GM21447 (cell line): ENCODE data around the gene PIGV.
"Not testable (repeated sequence)": the region's sequence is repeated elsewhere in the genome, so short reads cannot be mapped to it uniquely, and the experiment has no call there.

Experiments
- ATAC-seq: cut with Tn5 transposase; IDR thresholded peaks from one replicate; pipeline ENCODE4 v1.9.1; 2021; ENCODE audit not compliant: unreplicated experiment

The PIGV gene

DNA sequence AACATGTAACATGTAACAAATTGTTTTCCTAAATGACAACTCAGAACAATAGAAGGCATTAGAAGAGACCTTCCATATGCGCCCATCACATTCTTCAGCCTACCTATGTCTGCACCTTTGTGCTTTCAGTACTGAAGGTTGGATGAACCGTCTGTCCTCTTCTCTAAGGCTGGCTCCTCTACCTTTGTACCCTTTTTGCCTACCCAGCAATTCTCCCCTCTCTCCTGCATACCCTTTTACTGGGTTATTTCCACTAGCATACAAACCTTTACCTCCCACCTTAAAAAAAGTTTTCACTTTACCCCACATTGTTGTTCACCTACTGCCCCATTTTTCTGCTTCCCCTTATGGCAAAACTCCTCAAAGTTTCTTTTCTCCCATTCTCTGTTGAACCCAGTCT is 5.2 kb downstream of the PIGV start:
- ATAC-seq, result no peak

DNA sequence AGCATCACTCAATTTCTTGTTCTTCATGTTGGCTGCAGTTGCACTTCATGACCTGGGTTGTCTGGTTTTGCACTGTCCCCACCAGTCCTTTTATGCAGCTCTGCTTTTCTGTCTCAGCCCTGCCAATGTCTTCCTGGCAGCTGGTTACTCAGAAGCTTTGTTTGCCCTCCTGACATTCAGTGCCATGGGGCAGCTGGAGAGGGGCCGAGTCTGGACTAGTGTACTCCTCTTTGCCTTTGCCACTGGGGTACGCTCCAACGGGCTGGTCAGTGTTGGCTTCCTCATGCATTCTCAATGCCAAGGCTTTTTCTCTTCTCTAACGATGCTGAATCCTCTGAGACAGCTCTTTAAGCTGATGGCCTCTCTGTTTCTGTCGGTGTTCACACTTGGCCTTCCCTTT is 6.6 kb downstream of the PIGV start:
- ATAC-seq, result no peak

DNA sequence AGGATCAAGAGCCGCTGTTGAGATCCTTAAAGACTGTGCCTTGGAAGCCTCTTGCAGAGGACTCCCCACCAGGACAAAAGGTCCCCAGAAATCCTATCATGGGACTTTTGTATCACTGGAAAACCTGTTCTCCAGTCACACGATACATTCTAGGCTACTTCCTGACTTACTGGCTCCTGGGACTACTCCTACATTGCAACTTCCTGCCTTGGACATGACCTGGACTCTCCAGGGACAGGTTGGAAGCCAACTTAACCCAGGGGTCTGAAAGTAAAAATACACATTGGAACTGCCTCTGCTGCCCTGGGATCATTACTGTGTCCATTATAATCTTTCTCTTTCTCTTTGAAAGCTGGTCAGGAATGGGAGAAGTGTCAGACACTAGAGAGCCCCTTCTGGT is 9.9 kb downstream of the PIGV start:
- no peak for ATAC-seq

DNA sequence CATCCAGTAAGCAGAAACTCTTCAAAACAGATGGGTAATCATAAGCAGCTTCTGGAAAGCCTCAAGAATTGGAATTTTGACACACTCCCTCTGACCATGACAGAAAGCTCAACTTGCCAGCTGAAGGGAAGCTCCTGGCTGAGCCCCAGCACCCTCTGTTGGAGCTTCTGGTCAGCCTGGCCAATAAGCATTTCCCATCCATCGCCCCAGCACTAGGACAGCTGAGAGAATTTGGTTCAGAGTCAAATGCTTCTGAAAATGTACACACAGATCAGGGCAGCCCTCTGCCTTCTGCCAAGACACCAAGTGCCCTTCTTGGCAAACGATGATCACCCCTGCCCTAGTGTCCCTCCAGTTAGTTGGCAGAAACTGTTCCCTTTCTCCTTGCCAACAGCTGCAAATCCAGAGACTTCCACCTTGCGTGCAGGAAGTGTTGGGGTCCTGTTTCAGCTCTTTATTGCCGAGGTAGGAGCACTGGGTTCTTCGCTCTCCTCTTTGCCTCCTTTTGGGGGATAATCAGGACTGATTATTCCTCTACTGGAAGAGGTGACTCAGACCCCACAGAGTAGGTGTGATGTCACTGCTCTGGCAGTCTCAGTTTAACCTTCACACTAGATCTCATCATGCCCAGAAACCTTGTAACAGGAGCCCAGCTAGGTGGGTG is 11.9 kb downstream of the PIGV start:
- ATAC-seq, result no peak

DNA sequence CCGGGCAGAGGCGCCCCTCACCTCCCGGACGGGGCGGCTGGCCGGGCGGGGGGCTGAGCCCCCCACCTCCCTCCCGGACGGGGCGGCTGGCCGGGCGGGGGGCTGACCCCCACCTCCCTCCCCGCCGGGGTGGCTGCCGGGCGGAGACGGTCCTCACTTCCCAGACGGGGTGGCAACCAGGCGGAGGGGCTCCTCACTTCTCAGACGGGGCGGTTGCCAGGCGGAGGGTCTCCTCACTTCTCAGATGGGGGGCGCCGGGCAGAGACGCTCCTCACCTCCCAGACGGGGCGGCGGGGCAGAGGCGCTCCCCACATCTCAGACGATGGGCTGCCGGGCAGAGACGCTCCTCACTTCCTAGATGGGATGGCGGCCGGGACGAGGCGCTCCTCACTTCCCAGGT is 16.2 kb downstream of the PIGV start:
- ATAC-seq, result not testable (repeated sequence)

DNA sequence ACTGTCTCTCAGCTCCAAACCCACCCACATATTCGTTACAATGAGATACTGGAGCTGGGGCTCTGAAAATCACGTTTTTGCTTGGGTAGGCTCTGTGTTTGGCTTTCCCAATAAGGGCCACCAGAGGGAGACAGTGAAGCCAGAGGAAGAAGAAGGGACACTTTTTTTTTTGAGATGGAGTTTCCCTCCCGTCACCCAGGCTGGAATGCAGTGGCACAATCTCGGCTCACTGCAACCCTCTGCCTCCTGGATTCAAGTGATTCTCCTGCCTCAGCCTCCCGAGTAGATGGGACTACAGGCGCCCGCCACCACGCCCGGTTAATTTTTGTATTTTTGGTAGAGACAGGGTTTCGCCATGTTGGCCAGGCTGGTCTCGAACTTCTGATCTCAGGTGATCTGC is 22.4 kb downstream of the PIGV start:
- not testable (repeated sequence) for ATAC-seq

DNA sequence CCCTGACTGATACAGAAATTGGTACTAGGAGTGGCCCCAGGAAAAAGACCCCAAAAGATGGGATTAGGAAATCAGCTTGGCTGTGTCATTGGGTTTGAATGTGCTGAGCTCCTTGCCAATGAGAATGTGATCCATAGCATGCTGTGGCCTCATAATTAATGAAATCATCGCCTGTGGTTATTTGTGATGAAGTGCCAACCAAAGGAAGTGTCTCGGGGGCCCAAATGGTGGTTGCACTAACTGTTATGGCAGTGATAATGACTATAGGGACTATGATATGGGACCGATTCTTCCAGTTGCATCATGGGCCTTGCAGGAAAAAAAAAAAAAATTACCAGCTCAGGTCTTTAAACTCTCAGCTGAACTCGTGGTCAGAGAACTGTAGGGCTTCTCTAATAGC is 23.3 kb downstream of the PIGV start:
- no peak for ATAC-seq

DNA sequence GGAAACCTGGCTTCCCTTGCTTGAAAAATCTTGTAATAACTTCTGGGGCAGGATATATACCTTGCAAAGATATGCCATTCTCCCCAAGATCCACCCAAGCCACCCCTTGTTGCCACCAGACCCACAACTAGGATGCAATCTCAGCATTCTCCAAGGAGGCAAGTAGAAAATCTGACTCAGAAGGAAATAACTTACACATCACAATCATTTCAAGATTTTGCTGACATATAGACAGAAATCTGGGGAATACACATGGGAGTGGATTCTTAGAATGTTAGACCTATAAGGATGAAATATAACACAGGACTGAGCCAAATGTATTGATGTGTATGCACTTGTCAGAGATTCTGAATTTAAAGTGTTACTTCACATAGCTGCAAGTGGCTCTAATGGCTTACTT is 24.0 kb downstream of the PIGV start:
- ATAC-seq, result no peak

DNA sequence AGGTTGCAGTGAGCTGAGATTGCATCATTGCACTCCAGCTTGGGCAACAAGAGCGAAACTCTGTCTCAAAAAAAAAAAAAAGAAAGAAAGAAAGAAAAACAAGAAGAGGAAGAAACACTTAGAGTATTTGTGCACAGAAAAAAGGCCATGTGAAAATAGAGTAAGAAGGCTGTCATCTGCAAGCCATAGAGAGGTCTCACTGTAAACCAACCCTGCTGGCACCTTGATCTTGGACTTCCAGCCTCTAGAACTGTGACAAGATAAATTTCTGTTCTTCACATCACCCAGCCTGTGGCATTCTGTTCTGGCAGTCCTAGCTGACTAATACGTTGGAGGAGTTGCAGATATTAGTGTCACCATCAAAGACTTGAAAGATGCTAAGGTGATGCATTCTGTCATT is 26.6 kb downstream of the PIGV start:
- ATAC-seq, result no peak

DNA sequence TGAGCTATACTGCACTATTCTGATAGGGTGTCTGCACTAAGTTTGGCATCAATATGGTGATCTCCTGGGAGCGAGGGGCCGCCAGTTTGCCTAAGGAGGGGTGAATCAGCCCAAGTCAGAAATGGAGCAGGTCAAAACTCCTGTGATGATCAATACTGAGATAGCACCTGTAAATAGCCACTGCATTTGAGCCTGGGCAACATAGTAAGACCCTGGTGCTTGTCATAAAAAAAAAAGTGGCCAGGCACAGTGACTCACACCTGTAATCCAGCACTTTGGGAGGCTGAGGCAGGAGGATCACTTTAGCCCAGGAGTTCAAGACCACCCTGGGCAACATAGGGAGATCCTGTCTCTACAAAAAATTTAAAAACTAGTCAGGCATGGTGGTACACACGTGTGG is 27.1 kb downstream of the PIGV start:
- no peak for ATAC-seq

DNA sequence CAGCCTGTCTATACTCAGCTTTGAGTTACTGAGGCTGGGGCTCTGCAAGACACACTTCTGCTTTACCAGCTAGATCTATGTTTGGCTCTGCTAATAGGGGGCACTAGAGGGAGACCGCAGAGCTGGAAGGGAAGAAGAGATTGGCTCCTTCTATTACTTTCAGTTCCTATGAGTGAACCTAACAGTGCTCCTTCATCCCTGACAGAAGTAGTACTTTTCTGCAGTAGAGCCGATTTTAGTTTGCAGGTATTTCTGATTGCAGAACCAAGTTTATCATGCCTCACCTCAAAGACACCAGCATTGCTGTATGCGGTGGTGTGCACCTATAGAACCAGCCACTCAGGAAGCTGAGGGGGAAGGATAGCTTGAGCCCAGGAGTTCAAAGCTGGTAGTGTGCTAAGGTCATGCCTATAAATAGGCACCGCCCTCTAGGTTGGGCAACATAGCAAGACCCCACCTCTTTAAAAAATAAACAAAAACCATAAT is 33.1 kb downstream of the PIGV start:
- ATAC-seq, result peak; percentile 96

DNA sequence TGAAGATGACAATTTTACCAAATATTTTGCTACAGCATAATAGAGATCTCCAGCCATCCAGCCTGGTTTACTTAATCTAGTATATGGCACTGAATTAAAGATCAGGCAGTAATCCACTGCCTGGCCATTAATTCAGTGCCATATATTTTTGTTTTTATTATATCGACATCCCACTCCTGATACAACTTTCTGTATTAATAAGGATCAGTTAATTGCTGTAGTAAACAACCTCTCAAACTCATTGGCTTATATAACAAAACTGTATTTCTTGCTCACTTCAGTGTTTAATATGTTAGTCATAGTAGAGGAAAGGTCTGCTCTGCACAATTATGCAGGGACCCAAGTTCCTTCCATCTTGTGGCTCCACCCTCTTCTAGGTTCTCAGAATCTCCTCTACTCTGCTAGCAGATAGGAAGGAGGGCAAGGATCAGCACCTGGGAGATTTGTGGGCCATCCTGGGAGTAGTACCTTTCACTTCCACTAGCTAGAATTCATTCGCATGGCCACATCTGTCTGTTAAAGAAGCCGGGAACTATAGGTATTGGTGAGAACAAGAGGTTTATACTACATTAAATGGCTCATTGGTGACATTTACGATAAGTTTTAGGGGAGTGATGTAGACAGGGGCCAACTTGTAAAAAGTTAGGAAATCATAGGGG is 35.1 kb downstream of the PIGV start:
- no peak for ATAC-seq

DNA sequence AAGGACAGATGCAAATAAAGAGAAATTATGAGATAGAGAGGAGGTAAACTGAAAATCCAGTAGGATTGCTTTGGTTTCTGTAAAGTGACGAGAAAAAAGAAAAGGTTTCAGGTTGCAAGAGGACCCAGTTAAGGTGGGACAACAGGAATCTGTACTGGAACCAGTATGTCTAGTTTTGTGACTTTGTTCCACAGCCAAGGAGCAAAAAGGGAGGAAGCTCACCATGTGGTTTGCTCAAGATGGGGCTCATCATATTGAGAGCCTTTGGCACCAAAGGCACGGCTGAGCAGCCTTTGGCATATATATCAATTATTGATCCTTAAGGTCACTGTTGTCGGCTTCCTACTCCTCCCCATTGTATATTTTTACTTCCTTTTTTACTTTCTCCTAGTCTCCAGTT is 37.0 kb downstream of the PIGV start:
- no peak for ATAC-seq

DNA sequence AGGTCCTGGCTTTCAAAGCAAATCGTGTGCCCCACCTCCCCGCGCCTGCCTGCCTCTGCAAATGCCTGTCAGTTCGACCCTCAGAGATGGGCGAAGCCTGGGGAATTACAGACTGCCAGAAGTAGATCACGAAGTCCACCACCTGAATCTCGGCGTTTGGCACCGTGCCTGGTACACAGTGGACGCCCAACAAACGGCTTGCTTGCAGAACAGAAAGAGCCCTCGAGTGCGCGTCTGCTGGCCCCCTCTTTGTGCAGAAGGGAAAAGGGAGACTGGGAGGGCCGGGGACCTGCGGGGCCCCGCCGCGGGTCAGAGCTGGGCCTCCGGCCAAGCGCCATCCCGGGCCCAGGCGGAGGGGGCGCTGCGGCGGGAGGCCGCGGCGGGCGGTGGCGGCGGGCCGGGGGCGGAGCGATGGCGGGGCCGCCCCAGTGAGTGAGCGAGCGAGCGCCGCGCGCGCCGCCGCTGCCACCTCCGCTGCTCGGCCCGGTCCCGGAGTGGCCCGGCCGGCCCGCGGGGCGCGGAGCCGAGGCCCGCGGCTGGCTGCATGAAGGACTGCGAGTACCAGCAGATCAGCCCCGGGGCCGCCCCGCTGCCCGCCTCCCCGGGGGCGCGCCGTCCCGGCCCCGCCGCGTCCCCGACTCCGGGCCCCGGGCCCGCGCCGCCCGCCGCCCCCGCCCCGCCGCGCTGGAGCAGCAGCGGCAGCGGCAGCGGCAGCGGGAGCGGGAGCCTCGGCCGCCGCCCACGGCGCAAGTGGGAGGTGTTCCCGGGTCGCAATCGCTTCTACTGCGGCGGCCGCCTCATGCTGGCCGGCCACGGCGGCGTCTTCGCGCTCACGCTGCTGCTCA is 38.7 kb downstream of the PIGV start, which contains the start of gene ZDHHC18:
ZDHHC18 (plus strand) TSS at position 428 of the 845 bp plus-strand sequence; CDS start at position 545, 117 bp downstream.
- no peak for ATAC-seq

DNA sequence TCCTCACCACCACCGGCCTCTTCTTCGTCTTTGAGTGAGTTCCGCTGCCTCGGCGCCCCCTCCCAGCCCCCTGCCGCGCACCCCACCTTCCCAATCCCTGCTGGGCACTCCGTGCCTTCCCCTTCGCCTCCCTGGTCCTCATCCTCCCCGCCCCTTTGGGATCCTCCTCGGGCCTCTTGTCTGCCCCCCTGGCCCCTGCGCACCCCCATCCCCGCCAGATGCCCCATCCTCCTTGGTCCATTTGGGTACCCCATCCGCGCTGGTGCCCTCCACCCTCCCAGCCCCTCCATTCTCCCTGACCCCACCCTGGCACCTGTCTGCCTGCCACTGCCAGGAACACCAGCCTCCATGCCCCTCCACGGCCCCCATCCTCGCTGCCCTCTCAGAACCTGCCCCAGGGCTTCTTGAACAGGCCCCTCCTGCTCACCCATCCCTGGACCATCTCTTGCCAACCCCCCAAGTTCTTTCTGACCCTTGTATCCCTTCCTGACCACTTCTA is 39.4 kb downstream of the PIGV start:
- ATAC-seq, result no peak

DNA sequence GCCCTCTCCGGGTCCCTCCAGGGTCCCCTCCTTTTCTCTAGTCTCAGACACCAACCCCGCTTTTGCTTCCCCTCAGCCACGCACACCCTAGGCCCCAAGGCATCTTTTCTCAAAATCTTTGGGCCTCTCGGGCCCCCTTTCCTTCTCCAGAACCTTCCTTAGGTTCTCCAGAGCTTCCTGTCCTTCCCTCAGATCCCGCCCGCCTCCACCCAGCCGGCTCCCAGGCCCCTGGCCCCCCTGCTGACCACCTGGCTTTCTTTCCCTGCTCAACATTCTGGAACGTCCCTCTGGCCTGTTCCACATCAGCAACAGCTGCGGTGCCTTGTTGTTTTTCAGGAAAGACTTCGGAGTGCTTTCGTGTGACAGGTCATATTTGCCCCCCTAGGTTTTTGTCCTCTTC is 39.9 kb downstream of the PIGV start:
- ATAC-seq, result no peak

DNA sequence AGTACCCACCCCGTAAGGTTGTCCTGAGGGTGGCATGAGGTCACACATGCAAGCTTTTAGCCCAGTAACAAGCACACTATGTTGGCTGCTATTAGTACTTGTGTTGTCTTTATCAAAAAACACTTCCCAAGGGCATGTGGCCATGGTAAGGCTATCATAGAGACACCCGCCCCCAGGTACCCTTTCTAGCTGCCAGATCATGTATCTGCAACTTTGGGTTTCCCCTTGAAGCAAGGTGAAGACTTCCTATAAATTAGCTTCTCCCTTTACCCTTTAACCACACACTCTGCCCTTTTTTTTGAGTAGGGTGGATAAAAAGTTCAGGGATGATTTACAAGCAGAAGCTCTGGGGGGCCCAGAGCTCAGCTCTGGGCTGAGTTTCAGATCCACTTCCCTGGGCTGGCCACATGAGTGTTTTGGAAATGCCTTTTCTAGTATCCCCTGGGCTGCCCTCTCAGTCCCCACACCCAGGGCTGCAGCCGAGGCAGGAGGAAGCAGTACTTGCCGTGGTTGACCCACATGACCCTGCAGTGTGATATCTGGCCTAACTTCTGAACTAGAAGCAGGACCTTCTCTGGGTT is 40.8 kb downstream of the PIGV start:
- ATAC-seq, result no peak

DNA sequence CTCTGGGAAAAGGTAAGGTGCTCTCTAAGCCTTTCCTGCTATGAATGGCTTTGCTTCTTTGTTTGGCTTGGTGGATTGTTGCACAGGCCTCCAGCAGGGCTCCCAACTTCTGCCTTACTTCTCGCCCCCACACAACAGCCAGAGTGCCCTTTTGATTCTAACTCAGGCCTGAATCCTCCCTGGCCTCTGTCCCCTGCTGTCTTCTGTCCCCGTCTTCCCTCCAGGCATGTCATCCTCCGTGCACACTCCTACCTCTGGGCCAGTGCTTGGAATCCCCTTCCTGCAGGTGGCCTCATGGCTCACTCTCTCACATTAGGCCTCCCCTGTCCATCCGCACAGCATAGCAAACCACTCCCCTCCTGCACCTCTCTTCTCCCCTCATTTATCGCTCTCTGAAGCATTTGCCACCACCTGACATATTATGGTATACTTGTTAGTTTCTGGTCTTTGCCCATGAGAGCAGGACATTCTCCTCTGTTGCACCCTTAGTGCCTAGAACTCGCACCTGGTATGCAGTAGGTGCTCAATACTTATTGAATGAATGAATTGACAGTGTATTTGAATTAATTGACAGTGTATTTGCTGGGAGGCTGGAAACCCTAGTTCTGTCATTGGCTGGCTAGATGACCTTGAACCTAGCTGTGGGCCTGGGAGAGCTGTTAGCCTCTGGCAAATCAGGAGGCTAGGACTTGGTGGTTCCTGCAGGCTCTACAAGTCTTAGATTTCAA is 41.6 kb downstream of the PIGV start:
- no peak for ATAC-seq

DNA sequence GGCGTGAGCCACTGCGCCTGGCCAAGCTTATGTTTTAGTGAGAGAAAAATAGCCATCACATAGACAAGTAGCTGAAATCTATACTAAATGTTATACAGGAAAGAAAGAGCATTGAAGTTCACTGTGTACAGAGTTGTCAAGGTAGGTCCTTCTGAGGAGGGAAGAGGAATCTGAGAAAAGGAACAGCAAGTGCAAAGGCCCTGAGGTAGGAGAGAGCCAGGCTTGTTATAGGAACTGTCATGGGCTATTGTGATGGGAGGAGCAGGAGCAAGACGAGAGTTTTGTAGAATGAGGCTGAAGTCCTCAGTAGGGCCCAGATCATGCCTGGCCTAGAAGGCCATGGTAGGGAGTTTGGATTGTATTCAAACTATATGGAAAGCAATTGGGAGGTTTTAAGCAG is 43.3 kb downstream of the PIGV start:
- no peak for ATAC-seq

DNA sequence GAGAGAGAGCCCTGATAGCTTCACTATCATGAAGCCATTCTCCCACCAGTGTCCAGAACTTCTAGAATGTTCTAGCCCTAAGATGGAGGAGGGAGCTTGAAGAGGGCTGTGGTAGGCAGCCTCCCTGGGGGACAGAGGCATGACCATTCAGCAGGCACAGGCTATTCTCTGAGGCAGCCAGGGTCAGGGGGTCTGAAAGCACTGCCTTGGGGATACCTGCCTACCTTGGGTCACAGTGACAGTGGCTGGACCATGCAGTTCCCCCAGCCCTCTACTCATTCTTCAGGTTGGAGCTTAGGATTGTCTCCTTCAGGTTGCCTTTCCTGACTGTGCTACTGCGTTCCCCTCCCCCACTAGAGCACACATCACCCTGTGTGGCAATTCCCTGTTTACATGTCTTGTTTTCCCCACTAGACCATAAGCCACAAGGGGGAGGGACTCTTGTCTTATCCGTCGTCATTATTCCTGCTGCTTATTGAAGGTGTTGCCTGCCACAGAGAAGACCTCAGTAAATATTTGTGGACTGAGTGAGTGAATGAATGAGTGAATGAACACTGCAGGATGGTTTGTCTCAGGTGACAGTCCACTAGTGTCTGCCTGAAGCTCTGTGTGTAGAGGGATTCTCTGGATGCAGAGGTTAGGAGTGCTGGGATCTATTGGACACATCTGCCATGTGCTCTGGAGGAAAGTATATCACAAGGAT is 43.9 kb downstream of the PIGV start:
- ATAC-seq, result no peak
